ENCODE results near the gene OR1K1. TPM values are rescaled to one million over a fixed set of nuclear protein-coding genes. Genes with fewer than 3 reads are reported as not detected.
A peak's percentile ranks its signal among the peaks of the same experiment; 100 is the strongest.

OR1K1 gene
- total RNA-seq, 1 donor from 2014 or later, result not detected

GRCh38 chr9:122816163-122816867 is 16.4 kb downstream of the OR1K1 start:
- no peak for TF ChIP-seq CTCF (IDR thresholded peaks at IDR 0.05)
- no peaks in the 10 kb centered on the region for H3K9me3 ChIP-seq
- ATAC-seq (peak; percentile 83), DNase-seq (no peak)
- peak overlapping the region; percentile 67 for H3K27ac ChIP-seq
- peaks cover 44% of the 10 kb centered on the region for H3K4me1 ChIP-seq
- peaks cover 21% of the 10 kb centered on the region for H3K36me3 ChIP-seq
- no peaks in the 10 kb centered on the region for H3K27me3 ChIP-seq
- intact Hi-C loops (cut with DNase I), result no loop called here
- H3K4me3 ChIP-seq, result no peak overlapping the region

DNA sequence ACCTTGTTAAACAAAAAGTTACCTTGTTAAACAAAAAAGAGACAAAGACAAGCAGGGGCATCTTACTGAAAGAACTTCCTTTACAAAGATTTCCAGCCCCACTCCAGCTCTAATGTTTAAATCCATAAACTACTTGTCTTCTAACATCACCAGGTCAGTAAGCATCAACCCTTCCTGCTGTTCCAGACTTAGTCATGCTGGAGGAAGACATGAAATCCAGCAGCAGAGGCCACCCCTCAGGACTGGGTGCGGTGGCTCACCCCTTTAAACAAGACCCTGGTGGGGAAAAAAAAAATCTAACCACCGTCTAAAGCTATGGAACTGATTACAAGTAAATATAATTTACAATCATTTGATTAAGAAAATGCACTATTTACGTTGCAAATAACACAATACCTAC is 19.4 kb downstream of the OR1K1 start:
- H3K36me3 ChIP-seq, result peaks cover 48% of the 10 kb centered on the region
- no peak for TF ChIP-seq CTCF (IDR thresholded peaks at IDR 0.05)
- H3K9me3 ChIP-seq, result no peaks in the 10 kb centered on the region
- H3K4me3 ChIP-seq, result no peak overlapping the region
- DNase-seq, result no peak
- peak overlapping the region; percentile 45 for H3K27ac ChIP-seq
- H3K27me3 ChIP-seq, result no peaks in the 10 kb centered on the region
- intact Hi-C loops (cut with DNase I), result no loop called here
- no peak for ATAC-seq
- peaks cover 54% of the 10 kb centered on the region for H3K4me1 ChIP-seq

DNA sequence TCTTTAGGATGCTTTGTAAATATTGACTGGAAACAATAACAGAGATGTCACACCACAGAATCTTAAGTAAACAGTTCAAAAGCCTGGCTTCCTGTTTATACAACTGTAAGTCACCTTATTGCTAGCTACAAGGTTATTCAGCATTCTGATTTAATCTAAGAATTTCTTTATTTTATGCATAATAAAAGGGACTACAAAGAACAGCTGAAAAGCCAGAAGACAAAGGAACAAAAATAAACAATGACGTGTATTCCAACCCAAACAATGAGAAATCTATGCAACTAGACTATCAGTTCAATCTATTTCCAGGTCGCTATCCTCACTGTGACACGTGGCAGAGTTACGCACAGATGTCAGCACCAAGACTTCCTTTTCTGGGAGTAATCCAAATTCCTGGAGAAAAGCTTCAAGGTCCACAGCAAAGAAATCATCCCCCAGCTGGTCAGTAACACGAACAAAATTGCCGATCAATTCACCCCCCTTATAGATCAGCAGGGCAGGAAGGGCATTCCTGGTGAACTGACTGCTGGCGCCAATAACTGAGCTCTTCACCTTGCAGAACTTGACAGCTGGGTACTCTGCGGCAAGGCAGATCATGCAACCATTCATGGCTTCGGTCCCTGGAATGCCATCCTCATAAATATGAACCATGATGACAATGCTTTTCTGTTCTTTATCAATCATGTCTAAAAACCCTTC is 20.0 kb downstream of the OR1K1 start:
- intact Hi-C loops (cut with DNase I), result no loop called here
- Histone ChIP-seq H3K4me1 (peaks cover 51% of the 10 kb centered on the region), H3K9me3 (no peaks in the 10 kb centered on the region), H3K27ac (peak overlapping the region; percentile 45), H3K36me3 (peaks cover 50% of the 10 kb centered on the region), H3K27me3 (no peaks in the 10 kb centered on the region), H3K4me3 (no peak overlapping the region)
- TF ChIP-seq CTCF (IDR thresholded peaks at IDR 0.05), result no peak
- DNase-seq (no peak), ATAC-seq (no peak)

DNA sequence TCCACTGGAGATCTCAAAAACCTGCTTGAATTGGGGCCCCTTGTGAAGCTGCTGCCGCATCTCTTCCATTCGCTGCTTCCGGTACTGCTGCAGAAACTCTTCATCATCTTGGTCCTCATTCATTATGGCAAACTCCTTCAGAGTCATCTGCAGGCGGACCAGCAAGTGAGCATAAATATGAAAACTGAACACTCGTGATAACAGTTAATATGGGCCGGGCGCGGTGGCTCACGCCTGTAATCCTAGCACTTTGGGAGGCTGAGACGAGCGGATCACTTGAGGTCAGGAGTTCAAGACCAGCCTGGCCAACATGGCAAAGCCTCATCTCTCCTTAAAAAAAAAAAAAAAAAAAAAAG is 20.5 kb downstream of the OR1K1 start:
- Histone ChIP-seq H3K4me3 (no peak overlapping the region), H3K36me3 (peaks cover 55% of the 10 kb centered on the region), H3K27me3 (no peaks in the 10 kb centered on the region), H3K9me3 (no peaks in the 10 kb centered on the region), H3K27ac (peak overlapping the region; percentile 45), H3K4me1 (peaks cover 51% of the 10 kb centered on the region)
- ATAC-seq (no peak), DNase-seq (no peak)
- intact Hi-C loops (cut with DNase I), result no loop called here
- no peak for TF ChIP-seq CTCF (IDR thresholded peaks at IDR 0.05)

DNA sequence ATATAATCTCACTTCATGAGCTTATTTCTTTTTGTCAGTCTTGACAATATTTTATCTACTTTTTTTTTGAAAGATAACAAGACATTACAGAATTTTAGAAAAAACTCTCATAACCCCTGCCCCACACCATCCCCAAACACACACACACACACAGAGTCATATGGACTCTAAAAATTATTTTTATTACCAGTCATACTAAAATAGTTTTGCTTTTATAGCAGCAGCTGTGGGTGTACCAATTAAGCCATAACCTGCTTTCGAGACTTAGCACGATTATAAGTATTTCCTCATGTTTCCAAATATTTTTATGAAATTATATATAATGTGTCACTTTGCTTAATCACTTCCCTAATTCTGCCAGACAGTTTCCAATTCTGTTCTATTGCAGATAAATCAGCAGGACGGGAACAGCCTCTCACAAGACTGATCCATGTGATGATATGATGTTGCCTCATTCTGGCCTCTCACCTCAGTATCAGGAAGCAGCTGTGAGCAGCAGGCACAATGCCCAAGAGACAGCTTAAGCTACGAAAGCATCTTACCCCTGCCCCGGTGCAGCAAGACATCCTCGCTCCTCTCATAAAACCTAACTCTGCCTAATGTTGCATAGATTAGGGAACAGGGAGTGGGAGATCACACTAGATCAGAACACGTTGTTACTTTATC is 21.5 kb downstream of the OR1K1 start:
- peak overlapping the region; percentile 66 for H3K27ac ChIP-seq
- DNase-seq, result peak; percentile 73
- peak; percentile 90 for ATAC-seq
- no peaks in the 10 kb centered on the region for H3K27me3 ChIP-seq
- H3K4me1 ChIP-seq, result peaks cover 53% of the 10 kb centered on the region
- H3K9me3 ChIP-seq, result no peaks in the 10 kb centered on the region
- TF ChIP-seq CTCF (IDR thresholded peaks at IDR 0.05), result no peak
- peaks cover 63% of the 10 kb centered on the region for H3K36me3 ChIP-seq
- H3K4me3 ChIP-seq, result no peak overlapping the region
- intact Hi-C loops (cut with DNase I), result no loop called here
